Dermis blood vessel endothelial cell (primary cell): ENCODE measurements around the gene NDST3. TPM values are rescaled to one million over a fixed set of nuclear protein-coding genes. Genes with fewer than 3 reads are reported as not detected.
"Not testable (repeated sequence)": the region's sequence is repeated elsewhere in the genome, so short reads cannot be mapped to it uniquely, and the experiment has no call there.

Source experiments
- DNase-seq: peaks from one replicate; pipeline ENCODE4 v3.0.0; 2010
- total RNA-seq: library from RNA; depleted of rRNA; stranded (reverse); fragments of >200 nt; gene quantifications from 2 replicates; pipeline ENCODE4 v1.2.3, GENCODE V29; 2014

The NDST3 gene
- total RNA-seq, 1 donor from 2014 or later: 6.5 TPM

GRCh38 chr4:118276580-118276979 is 242.3 kb downstream of the NDST3 start:
- no peak for DNase-seq

GRCh38 chr4:118277243-118277642 is 243.0 kb downstream of the NDST3 start:
- DNase-seq: no peak

GRCh38 chr4:118278473-118279274 is 244.4 kb downstream of the NDST3 start:
- DNase-seq: peak; percentile 94

GRCh38 chr4:118279328-118279727 is 245.0 kb downstream of the NDST3 start:
- peak; percentile 22 for DNase-seq

GRCh38 chr4:118279920-118280432 is 245.7 kb downstream of the NDST3 start:
- no peak for DNase-seq

GRCh38 chr4:118280501-118281218 is 246.4 kb downstream of the NDST3 start:
- peak; percentile 88 for DNase-seq

- no peak for DNase-seq
Measured at GRCh38 chr4:118281611-118282442, 247.5 kb downstream of the NDST3 start.

- no peak for DNase-seq
Measured at GRCh38 chr4:118282692-118283091, 248.4 kb downstream of the NDST3 start.

- no peak for DNase-seq
Measured at GRCh38 chr4:118284169-118284568, 249.9 kb downstream of the NDST3 start.

- DNase-seq: no peak
Measured at GRCh38 chr4:118285931-118286330, 251.6 kb downstream of the NDST3 start.

GRCh38 chr4:118286685-118287084 is 252.4 kb downstream of the NDST3 start:
- no peak for DNase-seq

- no peak for DNase-seq
Measured at GRCh38 chr4:118287711-118288451, 253.6 kb downstream of the NDST3 start.

GRCh38 chr4:118289794-118290193 is 255.5 kb downstream of the NDST3 start:
- DNase-seq: no peak

GRCh38 chr4:118290951-118291350 is 256.7 kb downstream of the NDST3 start:
- no peak for DNase-seq

GRCh38 chr4:118296729-118297128 is 262.4 kb downstream of the NDST3 start:
- DNase-seq: no peak

GRCh38 chr4:118299619-118300018 is 265.3 kb downstream of the NDST3 start:
- not testable (repeated sequence) for DNase-seq

GRCh38 chr4:118307643-118308042 is 273.4 kb downstream of the NDST3 start:
- no peak for DNase-seq
